GM10266 (cell line): Measurements from ENCODE around the gene DYNC2I2.

Experiments
- DNase-seq: peaks from one replicate; pipeline ENCODE4 v3.0.0; 2012; ENCODE audit errors: extremely low spot score
- CTCF ChIP-seq: IDR thresholded peaks from 2 replicates; pipeline ENCODE4 v1.5.1; 2012; ENCODE audit warnings: mild to moderate bottlenecking, low read depth; ENCODE audit not compliant: control insufficient read depth, insufficient read depth; ENCODE audit errors: missing control alignments

DYNC2I2 gene

GRCh38 chr9:128689820-128690683, 33.4 kb upstream of the DYNC2I2 start:
- DNase-seq: peak; percentile 88

GRCh38 chr9:128689293-128689774, 32.7 kb upstream of the DYNC2I2 start:
- DNase-seq: no peak
- no peak for TF ChIP-seq CTCF

More at GRCh38 chr9:128689820-128690683, 33.4 kb upstream of the DYNC2I2 start:
- TF ChIP-seq CTCF: no peak

- TF ChIP-seq CTCF: no peak
- DNase-seq: peak; percentile 100
Measured at GRCh38 chr9:128688501-128689292, 32.0 kb upstream of the DYNC2I2 start, which contains the start of gene SET. SET (plus strand) TSS chr9:128689222; CDS start chr9:128689583, 361 bp downstream.

- no peak for DNase-seq
- TF ChIP-seq CTCF: no peak
Measured at GRCh38 chr9:128687453-128687852, 30.8 kb upstream of the DYNC2I2 start.

GRCh38 chr9:128685636-128686489, 29.2 kb upstream of the DYNC2I2 start:
- peak; percentile 72 for DNase-seq
- TF ChIP-seq CTCF: no peak

GRCh38 chr9:128684325-128685199, 27.9 kb upstream of the DYNC2I2 start:
- no peak for TF ChIP-seq CTCF
- DNase-seq: peak; percentile 87
